Neutrophil (primary cell): ENCODE data around the gene IL1RAPL2.

Source experiments
- H3K27ac ChIP-seq: fragments of 200-600 bp; sonication (generic); 2 replicates; pipeline ENCODE4 v1.5.1; 2016; ENCODE audit warnings: mild to moderate bottlenecking, moderate library complexity
- H3K27me3 ChIP-seq: fragments of 200-600 bp; sonication (generic); 2 replicates; pipeline ENCODE4 v1.6.0; 2016; ENCODE audit warnings: mild to moderate bottlenecking
- H3K36me3 ChIP-seq: fragments of 200-600 bp; sonication (generic); 2 replicates; pipeline ENCODE4 v1.5.1; 2017
- H3K4me1 ChIP-seq, 2 experiments: fragments of 200-600 bp in 1 of 2; sonication (generic) in 1 of 2; 1 replicate in 1 of 2; 2 replicates in 1 of 2; pipeline versions ENCODE4 v1.5.1 to v1.6.1; 2013 to 2016; ENCODE audit warnings: low read depth in 1 of 2, low read length in 1 of 2, mild to moderate bottlenecking in 1 of 2, moderate library complexity in 1 of 2; ENCODE audit not compliant: control insufficient read depth in 1 of 2, insufficient read depth in 1 of 2
- H3K4me3 ChIP-seq, 2 experiments: fragments of 200-600 bp in 1 of 2; sonication (generic) in 1 of 2; 1 replicate in 1 of 2; 2 replicates in 1 of 2; pipeline ENCODE4 v1.5.1; 2013 to 2016; ENCODE audit warnings: low read depth in 1 of 2, low read length in 1 of 2, mild to moderate bottlenecking in 1 of 2, moderate library complexity in 1 of 2
- H3K9me3 ChIP-seq: fragments of 200-600 bp; sonication (generic); 2 replicates; pipeline ENCODE4 v1.5.1; 2016
- TF ChIP-seq, protein P1 (sequence below): fragments of 200-600 bp; sonication (generic); IDR thresholded peaks from 2 replicates; pipeline ENCODE4 v1.5.1; 2016; ENCODE audit warnings: antibody characterized with exemption

IL1RAPL2 gene

DNA sequence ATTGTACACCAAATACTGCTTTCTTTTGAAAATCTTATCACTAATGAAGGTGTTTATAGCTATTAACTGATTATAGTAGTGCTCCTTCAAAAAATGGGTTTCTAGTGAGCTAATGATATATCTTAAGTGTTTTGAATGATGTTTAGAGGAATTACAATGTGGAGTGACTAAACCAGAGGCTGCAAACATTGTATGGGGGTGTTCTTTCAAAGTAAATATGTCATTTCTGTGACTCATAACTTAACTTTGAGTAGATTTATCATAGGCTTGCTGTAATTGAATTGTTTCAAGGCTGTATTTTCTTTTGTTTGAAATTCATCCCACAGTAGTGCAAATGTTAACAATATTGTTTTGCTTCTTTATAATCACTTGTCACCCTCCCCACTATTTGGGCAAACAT lies 141.6 kb downstream of the IL1RAPL2 start:
- H3K27me3 ChIP-seq = no peaks in the 10 kb centered on the region
- no peak overlapping the region for H3K27ac ChIP-seq
- no peaks in the 10 kb centered on the region for H3K9me3 ChIP-seq
- no peaks in the 10 kb centered on the region for H3K36me3 ChIP-seq
- TF ChIP-seq, protein P1, sequence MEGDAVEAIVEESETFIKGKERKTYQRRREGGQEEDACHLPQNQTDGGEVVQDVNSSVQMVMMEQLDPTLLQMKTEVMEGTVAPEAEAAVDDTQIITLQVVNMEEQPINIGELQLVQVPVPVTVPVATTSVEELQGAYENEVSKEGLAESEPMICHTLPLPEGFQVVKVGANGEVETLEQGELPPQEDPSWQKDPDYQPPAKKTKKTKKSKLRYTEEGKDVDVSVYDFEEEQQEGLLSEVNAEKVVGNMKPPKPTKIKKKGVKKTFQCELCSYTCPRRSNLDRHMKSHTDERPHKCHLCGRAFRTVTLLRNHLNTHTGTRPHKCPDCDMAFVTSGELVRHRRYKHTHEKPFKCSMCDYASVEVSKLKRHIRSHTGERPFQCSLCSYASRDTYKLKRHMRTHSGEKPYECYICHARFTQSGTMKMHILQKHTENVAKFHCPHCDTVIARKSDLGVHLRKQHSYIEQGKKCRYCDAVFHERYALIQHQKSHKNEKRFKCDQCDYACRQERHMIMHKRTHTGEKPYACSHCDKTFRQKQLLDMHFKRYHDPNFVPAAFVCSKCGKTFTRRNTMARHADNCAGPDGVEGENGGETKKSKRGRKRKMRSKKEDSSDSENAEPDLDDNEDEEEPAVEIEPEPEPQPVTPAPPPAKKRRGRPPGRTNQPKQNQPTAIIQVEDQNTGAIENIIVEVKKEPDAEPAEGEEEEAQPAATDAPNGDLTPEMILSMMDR = no peak
- H3K4me1 ChIP-seq = no peaks in the 10 kb centered on the region
- no peak overlapping the region for H3K4me3 ChIP-seq

DNA sequence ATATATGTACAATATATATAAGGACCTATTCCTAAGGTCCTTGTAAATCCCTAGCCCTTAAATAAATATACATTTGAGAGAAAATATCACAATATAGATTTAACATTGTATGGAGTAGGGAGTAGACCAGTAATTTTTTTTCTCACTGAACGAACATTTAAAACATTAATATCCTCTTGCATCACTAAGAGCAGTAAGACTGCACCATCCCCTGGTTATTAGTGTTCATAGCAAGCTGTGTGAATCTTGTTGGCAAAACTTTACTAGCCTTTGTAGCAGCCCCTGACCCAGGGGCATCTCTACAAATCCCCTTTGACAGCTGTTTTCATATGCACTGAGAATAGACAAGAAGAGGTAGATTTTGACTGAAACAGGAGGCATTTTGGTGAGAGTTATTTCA lies 146.5 kb downstream of the IL1RAPL2 start:
- Histone ChIP-seq H3K4me1 (no peaks in the 10 kb centered on the region), H3K36me3 (no peaks in the 10 kb centered on the region), H3K27ac (no peak overlapping the region), H3K9me3 (no peaks in the 10 kb centered on the region), H3K27me3 (no peaks in the 10 kb centered on the region), H3K4me3 (no peak overlapping the region)
- TF ChIP-seq, protein P1 = no peak

DNA sequence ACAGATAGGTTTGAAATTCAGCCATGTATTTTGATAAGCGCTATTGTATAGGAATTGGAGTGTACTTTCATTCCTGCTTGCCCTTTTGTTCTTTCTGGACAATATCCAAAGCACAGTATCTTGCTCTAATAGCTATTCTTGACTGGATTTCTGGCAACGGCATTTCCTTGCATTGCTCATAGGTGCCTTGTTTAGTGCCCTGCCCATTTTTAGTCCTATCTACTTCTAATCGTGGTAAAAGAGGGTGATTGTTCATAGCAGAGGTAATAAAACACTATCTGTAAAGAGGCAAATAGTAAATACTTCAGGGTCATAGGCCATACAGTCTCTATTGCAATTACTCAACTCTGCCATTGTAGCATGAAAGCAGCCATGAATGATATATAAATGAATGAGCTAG lies 155.9 kb downstream of the IL1RAPL2 start:
- Histone ChIP-seq H3K27me3 (no peaks in the 10 kb centered on the region), H3K4me3 (no peak overlapping the region), H3K36me3 (no peaks in the 10 kb centered on the region), H3K9me3 (no peaks in the 10 kb centered on the region), H3K4me1 (no peaks in the 10 kb centered on the region), H3K27ac (no peak overlapping the region)
- TF ChIP-seq, protein P1 = no peak

DNA sequence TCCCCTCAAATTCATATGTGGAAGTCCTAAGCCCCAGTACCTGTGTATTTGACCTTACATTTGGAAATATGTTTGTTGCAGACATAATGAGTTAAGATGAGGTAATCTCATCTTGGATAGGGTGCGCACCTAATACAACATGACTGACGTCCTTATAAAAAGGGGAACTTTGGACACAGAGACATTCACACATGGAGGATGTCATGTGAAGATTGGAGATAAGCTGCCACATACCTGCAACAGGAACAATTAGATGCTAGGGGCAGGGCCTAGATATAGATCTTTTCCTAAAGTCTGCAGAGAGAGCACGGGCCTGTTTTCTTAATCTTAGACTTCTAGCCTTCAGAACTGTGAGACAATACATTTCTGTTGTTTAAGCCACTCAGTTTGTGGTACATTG lies 162.5 kb downstream of the IL1RAPL2 start:
- TF ChIP-seq, protein P1 = no peak
- no peak overlapping the region for H3K4me3 ChIP-seq
- H3K36me3 ChIP-seq = no peaks in the 10 kb centered on the region
- no peak overlapping the region for H3K27ac ChIP-seq
- H3K9me3 ChIP-seq = no peaks in the 10 kb centered on the region
- H3K27me3 ChIP-seq = no peaks in the 10 kb centered on the region
- H3K4me1 ChIP-seq = no peaks in the 10 kb centered on the region

DNA sequence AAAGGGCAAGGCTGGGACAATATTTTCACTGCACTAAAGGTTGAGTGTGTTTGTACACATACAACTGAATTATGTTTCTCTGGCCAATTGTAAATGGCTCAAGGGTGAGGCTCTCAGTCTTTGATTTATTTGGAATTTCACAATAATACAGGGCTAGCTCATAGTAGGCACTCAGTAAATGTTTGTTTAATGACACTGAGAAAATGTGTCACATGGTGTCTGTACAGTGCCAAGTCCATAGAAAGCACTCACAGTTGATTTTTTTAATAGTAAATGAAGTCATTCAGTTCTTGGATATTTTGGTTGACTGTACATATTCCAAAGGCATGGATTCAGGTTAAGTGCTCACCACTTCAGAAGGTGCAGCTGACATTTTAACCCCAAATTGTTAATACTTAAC lies 176.4 kb downstream of the IL1RAPL2 start:
- H3K27me3 ChIP-seq = no peaks in the 10 kb centered on the region
- no peak overlapping the region for H3K4me3 ChIP-seq
- no peaks in the 10 kb centered on the region for H3K4me1 ChIP-seq
- H3K9me3 ChIP-seq = no peaks in the 10 kb centered on the region
- H3K36me3 ChIP-seq = no peaks in the 10 kb centered on the region
- no peak overlapping the region for H3K27ac ChIP-seq
- TF ChIP-seq, protein P1 = no peak

DNA sequence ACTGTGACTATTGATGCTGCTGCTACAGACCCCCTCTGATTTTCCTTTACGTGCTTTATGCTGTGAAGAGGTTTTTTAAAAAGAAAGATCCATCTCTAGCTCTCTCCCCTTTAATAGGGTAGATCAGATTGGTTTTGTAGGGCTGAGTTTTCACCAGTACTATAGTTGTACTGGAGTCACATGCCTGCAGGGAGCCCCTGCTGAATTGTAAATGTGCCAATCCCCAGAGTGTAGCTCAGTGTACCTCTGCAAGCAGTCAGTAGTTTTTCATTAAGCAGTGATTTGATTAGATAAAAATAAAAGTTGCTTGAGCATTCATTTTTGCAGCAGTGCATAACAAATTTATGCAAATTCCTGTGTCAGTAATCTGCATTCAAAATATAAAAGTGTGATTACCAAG lies 179.2 kb downstream of the IL1RAPL2 start:
- no peaks in the 10 kb centered on the region for H3K36me3 ChIP-seq
- no peaks in the 10 kb centered on the region for H3K9me3 ChIP-seq
- H3K4me1 ChIP-seq = no peaks in the 10 kb centered on the region
- H3K27me3 ChIP-seq = no peaks in the 10 kb centered on the region
- no peak overlapping the region for H3K27ac ChIP-seq
- no peak overlapping the region for H3K4me3 ChIP-seq
- TF ChIP-seq, protein P1 = no peak
